Testis (tissue), 2 donors: Measurements from ENCODE around the gene MRNIP.

Experiments used
- CTCF ChIP-seq, 3 experiments: fragments of 450-650 bp in 2 of 3; fragments of 200-600 bp in 1 of 3; sonication (generic) in 1 of 3; IDR thresholded peaks; one replicate each; pipeline ENCODE4 v1.5.1; 2016 to 2019; ENCODE audit warnings: antibody characterized with exemption in 3 of 3, mild to moderate bottlenecking in 2 of 3, moderate library complexity in 1 of 3
- POLR2A ChIP-seq: fragments of 450-650 bp; IDR thresholded peaks from one replicate; pipeline ENCODE4 v1.6.1; 2017; ENCODE audit warnings: antibody characterized with exemption, mild to moderate bottlenecking, moderate library complexity

DNA sequence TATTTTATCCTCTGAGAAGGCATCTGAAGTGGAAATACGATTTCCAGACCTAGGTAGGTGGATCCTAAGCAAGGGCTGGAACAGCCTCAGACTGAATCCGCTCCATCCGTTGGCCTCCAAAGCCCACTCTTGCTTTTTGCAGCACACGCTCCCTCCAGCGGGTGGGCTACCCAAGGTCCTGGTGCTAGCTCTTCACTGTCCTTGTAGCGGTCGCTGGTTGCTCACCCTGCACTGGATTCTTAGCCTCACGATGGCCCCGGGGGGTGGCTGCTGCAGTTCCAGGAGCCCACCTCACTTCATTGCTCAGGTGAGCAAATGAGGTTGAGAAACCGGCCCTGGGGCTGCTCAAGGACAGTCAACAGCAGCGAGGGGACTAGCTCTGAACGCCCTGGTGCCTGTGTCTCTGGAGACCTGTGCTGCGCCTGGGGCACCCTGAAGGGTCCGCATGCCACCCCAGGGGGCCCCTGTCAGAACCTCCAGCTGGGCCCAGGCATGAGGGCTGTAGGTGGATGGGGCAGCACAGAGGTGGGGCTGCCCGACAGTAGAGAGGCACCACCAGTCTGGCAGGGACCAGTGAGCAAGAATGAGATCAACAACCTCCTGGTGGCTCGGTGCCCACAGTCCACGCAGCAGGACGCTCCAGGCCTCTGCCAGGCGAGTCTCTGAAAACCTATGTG, 56.3 kb downstream of the MRNIP start:
- TF ChIP-seq CTCF (IDR thresholded peaks at IDR 0.05) (no peak), POLR2A (no peak)
